Testis (tissue), 3 donors: Measurements from ENCODE around the gene JADE3. TPM values are rescaled to one million over a fixed set of nuclear protein-coding genes. Genes with fewer than 3 reads are reported as not detected.
A peak's percentile ranks its signal among the peaks of the same experiment; 100 is the strongest.

ENCODE experiments used
- DNase-seq: peaks from one replicate; pipeline ENCODE4 v3.0.0-alpha.2; 2019
- H3K27ac ChIP-seq, 2 donors: fragments of 200-600 bp; sonication (generic); one replicate each; pipeline ENCODE4 v1.5.1; 2019
- H3K27me3 ChIP-seq: fragments of 200-600 bp; sonication (generic); one replicate; pipeline ENCODE4 v1.5.1; 2019
- H3K36me3 ChIP-seq: fragments of 200-600 bp; sonication (generic); one replicate; pipeline ENCODE4 v1.5.1; 2017; ENCODE audit warnings: low read depth; ENCODE audit errors: missing control alignments
- H3K4me1 ChIP-seq: fragments of 200-600 bp; sonication (generic); one replicate; pipeline ENCODE4 v1.5.1; 2019
- H3K4me3 ChIP-seq, 2 donors: fragments of 200-600 bp; sonication (generic); one replicate each; pipeline ENCODE4 v1.5.1; 2017 to 2019
- H3K9me3 ChIP-seq: fragments of 200-600 bp; sonication (generic); one replicate; pipeline ENCODE4 v1.5.1; 2017
- POLR2A ChIP-seq: fragments of 450-650 bp; IDR thresholded peaks from one replicate; pipeline ENCODE4 v1.6.1; 2017; ENCODE audit warnings: antibody characterized with exemption, mild to moderate bottlenecking, moderate library complexity
- WGBS, 2 donors: methylation state at CpG; one replicate each; pipeline ENCODE4 v1.1.5; 2018; 5-methylcytosine and 5-hydroxymethylcytosine counted together
- intact Hi-C: fragments of 100-400 bp; cut with DNase I; formaldehyde crosslinking; loops from one replicate; pipeline ENCODE4 v1.15.1; 2023; ENCODE audit warnings: low total_unique reads
- polyA plus RNA-seq: library from polyadenylated mRNA; stranded (reverse); fragments of 350-450 nt; fragmentation: Illumina TruSeq; extraction: RNeasy Lipid Tissue Mini Kit (QIAGEN cat#74804); gene quantifications from one replicate; pipeline ENCODE4 v1.2.3, GENCODE V29; 2014; ENCODE audit warnings: low read depth, low replicate concordance; ENCODE audit not compliant: insufficient read depth
- total RNA-seq, 2 donors: library from RNA; depleted of rRNA; stranded (reverse); fragments of >200 nt; gene quantifications; one replicate each; pipeline ENCODE4 v1.2.3, GENCODE V29; 2016
- TF ChIP-seq, protein P1 (sequence below), 3 experiments: fragments of 450-650 bp in 2 of 3; fragments of 200-600 bp in 1 of 3; sonication (generic) in 1 of 3; IDR thresholded peaks; one replicate each; pipeline ENCODE4 v1.5.1; 2016 to 2019; ENCODE audit warnings: antibody characterized with exemption in 3 of 3, mild to moderate bottlenecking in 2 of 3, moderate library complexity in 1 of 3

Gene JADE3
- total and polyA plus RNA-seq, 3 donors from 2014 or later = 22.9 to 33.1 (median 23.0) TPM

DNA sequence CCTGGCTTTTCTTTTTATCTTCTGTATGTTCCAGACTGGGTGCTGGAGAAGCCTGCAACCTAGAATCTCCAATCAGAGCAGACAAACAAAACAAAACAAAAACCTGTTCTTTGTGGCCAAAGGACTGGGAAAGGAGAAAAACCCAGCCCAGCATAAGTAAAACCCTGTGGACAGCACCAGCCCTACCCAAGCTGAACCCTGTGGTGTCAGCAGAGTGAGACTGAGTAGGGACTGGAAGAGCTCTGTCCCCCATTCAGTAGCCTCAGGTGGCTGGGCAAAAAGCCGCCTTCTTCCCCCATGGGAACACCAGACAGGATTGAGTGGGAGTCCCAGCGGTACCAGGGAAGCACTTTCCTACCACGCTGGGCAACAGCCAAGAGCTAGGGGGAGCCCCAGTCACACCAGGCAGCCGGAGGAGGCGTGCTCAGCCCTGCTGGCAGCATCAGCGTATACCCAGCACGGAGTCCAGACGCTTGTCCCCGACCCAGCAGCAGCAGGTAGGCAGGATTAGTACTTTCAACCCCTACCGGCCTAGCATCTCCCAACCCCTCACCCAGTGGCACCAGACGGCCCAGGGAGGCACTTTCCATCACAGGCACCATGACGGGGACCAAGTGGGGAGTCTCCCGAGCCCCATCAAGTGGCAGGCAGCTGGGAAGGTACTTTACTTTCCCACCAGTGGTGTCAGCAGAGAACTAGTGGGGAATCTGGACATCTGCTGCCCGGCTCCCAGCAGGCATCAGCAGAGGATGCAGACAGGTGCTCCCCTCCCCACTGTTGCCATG, 8.6 kb upstream of the JADE3 start:
- intact Hi-C loops = no loop called here
- H3K27me3 ChIP-seq = no peaks in the 10 kb centered on the region
- H3K36me3 ChIP-seq = no peaks in the 10 kb centered on the region
- H3K9me3 ChIP-seq = no peaks in the 10 kb centered on the region
- no peak for TF ChIP-seq POLR2A
- TF ChIP-seq, protein P1, sequence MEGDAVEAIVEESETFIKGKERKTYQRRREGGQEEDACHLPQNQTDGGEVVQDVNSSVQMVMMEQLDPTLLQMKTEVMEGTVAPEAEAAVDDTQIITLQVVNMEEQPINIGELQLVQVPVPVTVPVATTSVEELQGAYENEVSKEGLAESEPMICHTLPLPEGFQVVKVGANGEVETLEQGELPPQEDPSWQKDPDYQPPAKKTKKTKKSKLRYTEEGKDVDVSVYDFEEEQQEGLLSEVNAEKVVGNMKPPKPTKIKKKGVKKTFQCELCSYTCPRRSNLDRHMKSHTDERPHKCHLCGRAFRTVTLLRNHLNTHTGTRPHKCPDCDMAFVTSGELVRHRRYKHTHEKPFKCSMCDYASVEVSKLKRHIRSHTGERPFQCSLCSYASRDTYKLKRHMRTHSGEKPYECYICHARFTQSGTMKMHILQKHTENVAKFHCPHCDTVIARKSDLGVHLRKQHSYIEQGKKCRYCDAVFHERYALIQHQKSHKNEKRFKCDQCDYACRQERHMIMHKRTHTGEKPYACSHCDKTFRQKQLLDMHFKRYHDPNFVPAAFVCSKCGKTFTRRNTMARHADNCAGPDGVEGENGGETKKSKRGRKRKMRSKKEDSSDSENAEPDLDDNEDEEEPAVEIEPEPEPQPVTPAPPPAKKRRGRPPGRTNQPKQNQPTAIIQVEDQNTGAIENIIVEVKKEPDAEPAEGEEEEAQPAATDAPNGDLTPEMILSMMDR (IDR thresholded peaks at IDR 0.05) = peak; percentile 21 to 39 (median 37)
- DNase-seq = peak; percentile 84
- H3K4me1 ChIP-seq = no peaks in the 10 kb centered on the region
- H3K4me3 ChIP-seq = peak overlapping the region in 1 of 2 donors; percentile 24
- 22% methylated on average over 4 of the region's 14 CpGs; no CpG with 5 or more reads in 1 of the 2 donors for WGBS, 2 donors
- no peak overlapping the region for H3K27ac ChIP-seq

DNA sequence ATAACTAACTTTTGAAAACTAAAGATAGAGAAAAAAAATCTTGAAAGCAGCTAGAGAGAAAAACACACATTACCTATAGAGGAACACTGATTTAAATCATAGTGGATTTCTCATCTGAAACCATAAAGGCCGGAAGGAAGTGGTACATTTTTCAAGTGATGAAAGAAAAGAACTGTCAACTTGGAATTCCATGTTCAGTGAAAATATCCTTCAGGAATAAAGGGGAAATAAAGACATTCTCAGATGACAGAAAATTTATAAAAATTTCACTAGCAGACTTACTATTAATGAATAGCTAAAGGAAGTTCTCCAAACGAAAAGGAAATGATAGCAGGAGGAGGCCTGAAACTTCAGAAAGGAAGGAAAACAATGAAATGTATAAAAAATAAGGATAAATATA, 7.6 kb upstream of the JADE3 start:
- intact Hi-C loops = no loop called here
- Histone ChIP-seq H3K4me1 (no peaks in the 10 kb centered on the region), H3K27me3 (no peaks in the 10 kb centered on the region), H3K36me3 (no peaks in the 10 kb centered on the region), H3K9me3 (no peaks in the 10 kb centered on the region), H3K27ac (no peak overlapping the region), H3K4me3 (no peak overlapping the region)
- TF ChIP-seq POLR2A = no peak
- TF ChIP-seq, protein P1 (IDR thresholded peaks at IDR 0.05) = no peak
- DNase-seq = no peak
- 73 to 78% methylated on average over 2 of the region's 2 CpGs for WGBS, 2 donors

DNA sequence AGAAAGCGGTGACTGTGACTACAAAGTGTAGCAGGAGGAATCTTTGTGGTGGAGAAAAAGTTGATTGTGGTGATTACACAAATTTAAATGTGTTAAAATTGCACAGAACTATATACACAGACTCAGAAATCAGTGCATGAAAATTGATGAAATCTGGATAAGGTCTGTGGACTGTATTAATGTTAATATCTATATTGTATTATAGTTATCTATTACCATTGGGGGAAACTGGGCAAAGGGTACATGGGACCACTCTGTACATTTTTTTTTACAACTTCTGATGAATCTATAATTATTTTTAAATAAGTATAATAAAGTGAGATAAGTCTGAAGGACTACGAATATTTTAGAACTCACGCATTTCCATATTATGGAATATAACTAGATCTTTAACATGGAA, 1.8 kb upstream of the JADE3 start:
- no peaks in the 10 kb centered on the region for H3K36me3 ChIP-seq
- TF ChIP-seq POLR2A = no peak
- TF ChIP-seq, protein P1 (IDR thresholded peaks at IDR 0.05) = no peak
- H3K4me1 ChIP-seq = no peaks in the 10 kb centered on the region
- intact Hi-C loops = no loop called here
- H3K27me3 ChIP-seq = no peaks in the 10 kb centered on the region
- no peaks in the 10 kb centered on the region for H3K9me3 ChIP-seq
- no peak overlapping the region for H3K27ac ChIP-seq
- H3K4me3 ChIP-seq = no peak overlapping the region
- no peak for DNase-seq
- 88 to 96% methylated on average over 3 of the region's 3 CpGs for WGBS, 2 donors

DNA sequence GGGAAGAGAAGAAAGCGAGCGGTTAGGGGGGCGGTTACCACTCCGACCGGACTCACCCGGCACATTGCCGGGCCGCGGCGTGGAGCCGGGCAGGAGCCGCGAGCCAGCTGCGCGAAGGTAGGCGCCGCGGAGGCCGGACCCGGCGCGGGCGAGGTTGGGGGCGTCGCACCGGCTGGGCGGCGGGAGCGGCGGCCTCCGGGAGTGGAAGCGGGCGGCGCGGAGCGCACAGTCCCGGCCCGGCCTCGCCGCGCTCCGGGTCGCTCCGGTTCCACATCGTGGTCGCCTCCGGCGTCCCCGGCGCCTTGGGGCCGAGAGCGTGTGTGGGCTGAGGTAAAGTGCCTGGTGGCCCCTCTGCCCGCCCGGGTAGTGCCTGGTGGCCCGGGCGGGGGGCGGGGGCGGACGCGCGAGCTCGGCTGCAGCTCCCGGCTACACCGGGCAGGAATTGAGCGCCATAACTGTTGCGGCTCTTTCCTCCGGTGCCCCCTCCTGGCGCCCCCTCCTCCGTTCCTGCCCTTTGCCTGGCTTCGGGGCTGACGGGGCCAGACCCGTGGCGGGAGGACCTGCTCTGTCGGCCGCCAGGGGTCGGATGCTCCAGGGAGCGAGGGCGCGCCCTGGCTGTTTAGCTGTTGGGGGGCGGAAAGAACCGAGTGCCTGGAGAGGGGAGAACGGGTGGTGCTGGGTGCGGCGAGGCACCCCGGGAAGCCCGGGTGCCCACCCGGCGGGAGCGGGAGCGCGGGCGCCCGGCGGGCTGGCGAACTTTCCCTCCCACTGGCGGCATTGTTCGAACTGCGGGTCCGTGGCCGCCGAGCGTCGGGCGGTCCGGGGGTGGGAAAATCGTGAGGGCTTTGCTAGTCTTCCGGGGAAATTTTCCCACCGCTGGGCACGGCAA, 626 bp downstream of the JADE3 start:
- intact Hi-C loops = no loop called here
- H3K4me1 ChIP-seq = no peaks in the 10 kb centered on the region
- H3K9me3 ChIP-seq = no peaks in the 10 kb centered on the region
- TF ChIP-seq POLR2A = no peak
- TF ChIP-seq, protein P1 (IDR thresholded peaks at IDR 0.05) = peak; percentile 18 to 42 (median 38)
- DNase-seq = peak; percentile 37
- no peaks in the 10 kb centered on the region for H3K36me3 ChIP-seq
- no peaks in the 10 kb centered on the region for H3K27me3 ChIP-seq
- H3K4me3 ChIP-seq = peak overlapping the region; percentile 60 to 77
- 2% methylated on average over 36 of the region's 109 CpGs; no CpG with 5 or more reads in 1 of the 2 donors for WGBS, 2 donors
- peak overlapping the region; percentile 31 to 72 for H3K27ac ChIP-seq
